Hepatocyte (in vitro differentiated cells): ENCODE results near the gene CCDC102B.

Source experiments
- CTCF ChIP-seq: fragments of 200-600 bp; sonication (generic); IDR thresholded peaks from 2 replicates; pipeline ENCODE4 v1.5.1; 2016; ENCODE audit warnings: antibody characterized with exemption, mild to moderate bottlenecking; ENCODE audit not compliant: poor library complexity
- EZH2 ChIP-seq: fragments of 200-600 bp; sonication (generic); IDR thresholded peaks from 2 replicates; pipeline ENCODE4 v1.6.1; 2016; ENCODE audit warnings: antibody characterized with exemption, mild to moderate bottlenecking, borderline replicate concordance
- EZH2phosphoT487 ChIP-seq: fragments of 200-600 bp; sonication (generic); IDR thresholded peaks from one replicate; pipeline ENCODE4 v1.6.1; 2018; ENCODE audit warnings: antibody characterized with exemption, mild to moderate bottlenecking, low read depth, moderate library complexity; ENCODE audit not compliant: unreplicated experiment, severe bottlenecking

GRCh38 chr18:68847219-68847837, 49.4 kb downstream of the CCDC102B start:
- TF ChIP-seq CTCF: peak; percentile 80
- TF ChIP-seq EZH2: no peak
- TF ChIP-seq EZH2phosphoT487: no peak
